H9 (cell line): ENCODE data around the gene TUFT1. TPM values are rescaled to one million over a fixed set of nuclear protein-coding genes. Genes with fewer than 3 reads are reported as not detected.
A peak's percentile ranks its signal among the peaks of the same experiment; 100 is the strongest.

ENCODE experiments used
- DNase-seq: peaks from one replicate; pipeline ENCODE4 v3.0.0-alpha.2; 2017
- H2AFZ ChIP-seq: one replicate; pipeline ENCODE4 v1.6.1; 2013; ENCODE audit warnings: mild to moderate bottlenecking, low read length, control low read depth, moderate library complexity
- H2AK5ac ChIP-seq: 2 replicates; pipeline ENCODE4 v1.6.1; 2013; ENCODE audit warnings: low read length, control low read depth, mixed read lengths; ENCODE audit not compliant: insufficient read length
- H2BK120ac ChIP-seq: one replicate; pipeline ENCODE4 v1.6.1; 2013; ENCODE audit warnings: low read depth, mild to moderate bottlenecking, low read length, control low read depth, inconsistent platforms; ENCODE audit not compliant: poor library complexity, severe bottlenecking
- H2BK12ac ChIP-seq: 2 replicates; pipeline ENCODE4 v1.6.1; 2013; ENCODE audit warnings: low read length, control low read depth, mixed read lengths, low read depth; ENCODE audit not compliant: insufficient read length
- H2BK15ac ChIP-seq: 2 replicates; pipeline ENCODE4 v1.6.1; 2013; ENCODE audit warnings: low read depth, low read length, control low read depth
- H2BK20ac ChIP-seq: one replicate; pipeline ENCODE4 v1.6.1; 2013; ENCODE audit warnings: low read depth, mild to moderate bottlenecking, low read length, control low read depth, inconsistent platforms; ENCODE audit not compliant: poor library complexity, severe bottlenecking
- H2BK5ac ChIP-seq: 2 replicates; pipeline ENCODE4 v1.6.1; 2013; ENCODE audit warnings: low read length, control low read depth, mixed read lengths; ENCODE audit not compliant: insufficient read length
- H3K14ac ChIP-seq: 2 replicates; pipeline ENCODE4 v1.6.1; 2013; ENCODE audit warnings: low read length, control low read depth; ENCODE audit not compliant: insufficient read depth
- H3K18ac ChIP-seq: 2 replicates; pipeline ENCODE4 v1.6.1; 2013; ENCODE audit warnings: low read depth, mild to moderate bottlenecking, mixed read lengths, low read length, control low read depth; ENCODE audit not compliant: insufficient read length
- H3K23ac ChIP-seq: 2 replicates; pipeline ENCODE4 v1.6.1; 2013; ENCODE audit warnings: low read length, control low read depth, mixed read lengths, low read depth; ENCODE audit not compliant: insufficient read length
- H3K23me2 ChIP-seq: 2 replicates; pipeline ENCODE4 v1.6.1; 2013; ENCODE audit warnings: low read depth, mild to moderate bottlenecking, mixed read lengths, low read length, control low read depth; ENCODE audit not compliant: insufficient read length, poor library complexity, severe bottlenecking
- H3K27ac ChIP-seq: 2 replicates; pipeline ENCODE4 v1.5.1; 2013; ENCODE audit warnings: low read length, control low read depth, mixed read lengths, low read depth; ENCODE audit not compliant: insufficient read length
- H3K27me3 ChIP-seq: 2 replicates; pipeline ENCODE4 v1.6.1; 2013; ENCODE audit warnings: low read length, control low read depth, inconsistent platforms; ENCODE audit not compliant: insufficient read depth
- H3K4ac ChIP-seq: 2 replicates; pipeline ENCODE4 v1.6.1; 2013; ENCODE audit warnings: low read depth, mild to moderate bottlenecking, control low read depth, inconsistent platforms, low read length, moderate library complexity
- H3K4me1 ChIP-seq: 2 replicates; pipeline ENCODE4 v1.6.1; 2013; ENCODE audit warnings: low read length, control low read depth, inconsistent platforms; ENCODE audit not compliant: insufficient read depth
- H3K4me2 ChIP-seq: 2 replicates; pipeline ENCODE4 v1.6.1; 2013; ENCODE audit warnings: low read length, control low read depth, mixed read lengths; ENCODE audit not compliant: insufficient read length, insufficient read depth
- H3K56ac ChIP-seq: 2 replicates; pipeline ENCODE4 v1.6.1; 2013; ENCODE audit warnings: low read depth, mild to moderate bottlenecking, mixed read lengths, low read length, control low read depth; ENCODE audit not compliant: insufficient read length
- H3K79me1 ChIP-seq: 2 replicates; pipeline ENCODE4 v1.6.1; 2013; ENCODE audit warnings: low read depth, mild to moderate bottlenecking, moderate library complexity, low read length, control low read depth, inconsistent platforms; ENCODE audit not compliant: insufficient read depth, poor library complexity, severe bottlenecking
- H3K79me2 ChIP-seq: 2 replicates; pipeline ENCODE4 v1.6.1; 2013; ENCODE audit warnings: low read length, control low read depth, inconsistent platforms; ENCODE audit not compliant: insufficient read depth
- H3K9ac ChIP-seq: 2 replicates; pipeline ENCODE4 v1.6.1; 2013; ENCODE audit warnings: low read length, control low read depth, mixed read lengths; ENCODE audit not compliant: insufficient read length; ENCODE audit errors: extremely low read depth
- H3K9me3 ChIP-seq: one replicate; pipeline ENCODE4 v1.6.1; 2013; ENCODE audit warnings: low read depth, low read length, inconsistent platforms; ENCODE audit not compliant: control insufficient read depth
- H3T11ph ChIP-seq: one replicate; pipeline ENCODE4 v1.6.1; 2013; ENCODE audit warnings: mild to moderate bottlenecking, low read length, control low read depth, inconsistent platforms
- H4K20me1 ChIP-seq: one replicate; pipeline ENCODE4 v1.6.1; 2013; ENCODE audit not compliant: control insufficient read depth, insufficient read length, insufficient read depth
- H4K5ac ChIP-seq: 2 replicates; pipeline ENCODE4 v1.6.1; 2013; ENCODE audit warnings: low read depth, mild to moderate bottlenecking, mixed read lengths, low read length, control low read depth; ENCODE audit not compliant: insufficient read length
- H4K8ac ChIP-seq: replicated peaks from 2 replicates; pipeline ENCODE4 v1.6.1; 2013; ENCODE audit warnings: low read length, control low read depth, mixed read lengths, low read depth; ENCODE audit not compliant: insufficient read length
- H4K91ac ChIP-seq: 2 replicates; pipeline ENCODE4 v1.6.1; 2013; ENCODE audit warnings: low read depth, mild to moderate bottlenecking, moderate library complexity, mixed read lengths, low read length, control low read depth; ENCODE audit not compliant: insufficient read length
- H3K27ac Mint-ChIP-seq, 3 experiments: 2 replicates in 2 of 3; 3 replicates in 1 of 3; pipeline ENCODE4 v1.8.0; 2020 to 2021; ENCODE audit warnings: mixed read lengths in 3 of 3, mild to moderate bottlenecking in 1 of 3, moderate library complexity in 1 of 3
- H3K27me3 Mint-ChIP-seq: 2 replicates; pipeline ENCODE4 v1.8.0; 2021; ENCODE audit warnings: low read depth, mild to moderate bottlenecking, moderate library complexity, mixed read lengths
- H3K36me3 Mint-ChIP-seq, 3 experiments: 2 replicates in 2 of 3; 3 replicates in 1 of 3; pipeline ENCODE4 v1.8.0; 2020 to 2021; ENCODE audit warnings: low read depth in 3 of 3, mixed read lengths in 3 of 3; ENCODE audit not compliant: insufficient read depth in 1 of 3
- H3K4me1 Mint-ChIP-seq, 2 experiments: 2 replicates each; pipeline ENCODE4 v1.8.0; 2020; ENCODE audit warnings: mixed read lengths in 2 of 2
- H3K4me3 Mint-ChIP-seq, 2 experiments: 2 replicates in 1 of 2; 3 replicates in 1 of 2; pipeline ENCODE4 v1.8.0; 2020 to 2021; ENCODE audit warnings: mild to moderate bottlenecking in 2 of 2, mixed read lengths in 2 of 2, moderate library complexity in 1 of 2
- H3K9me3 Mint-ChIP-seq, 2 experiments: 2 replicates in 1 of 2; 3 replicates in 1 of 2; pipeline ENCODE4 v1.8.0; 2020; ENCODE audit warnings: mild to moderate bottlenecking in 2 of 2, mixed read lengths in 2 of 2, moderate library complexity in 1 of 2
- WGBS: extraction: QIAGEN DNeasy Blood & Tissue Kit; methylation state at CpG from one replicate; pipeline ENCODE4 v1.1.7; 2013; ENCODE audit warnings: missing lambda C conversion rate, low lambda C conversion rate, mixed read lengths; ENCODE audit not compliant: insufficient read length; ENCODE audit errors: extremely low coverage; 5-methylcytosine and 5-hydroxymethylcytosine counted together
- total RNA-seq: library from RNA; stranded (reverse); gene quantifications from 2 replicates; pipeline ENCODE4 v1.2.1, GENCODE V29; 2021
- TF ChIP-seq, protein P1 (sequence below): fragments of 200-600 bp; sonication (generic); conservative IDR thresholded peaks from 3 replicates; pipeline ENCODE4 v1.8.0; 2021; ENCODE audit warnings: antibody characterized with exemption, mild to moderate bottlenecking

TUFT1 gene
- total RNA-seq, 1 experiment from 2014 or later = 6.2 TPM

DNA sequence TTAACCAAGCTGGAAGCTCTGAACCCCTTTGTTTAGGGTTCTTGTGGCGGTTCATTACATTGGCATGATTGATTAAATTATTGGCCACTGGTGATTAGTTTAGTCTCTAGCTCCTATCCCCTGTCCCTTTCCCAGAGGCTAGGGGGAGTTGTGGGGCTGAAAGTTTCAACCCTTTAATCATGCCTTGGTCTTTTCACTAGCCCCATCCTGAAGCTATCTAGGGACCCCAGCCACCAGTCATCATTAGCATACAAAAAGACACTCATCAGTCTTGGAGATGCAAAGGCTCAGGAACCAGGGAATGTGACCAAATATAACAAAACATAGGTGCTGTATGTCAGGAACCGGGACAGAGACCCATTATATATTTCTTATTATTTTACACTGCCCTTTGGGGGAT is 37.1 kb downstream of the TUFT1 start:
- Histone ChIP-seq H2BK15ac (no peak overlapping the region), H3K4me1 (no peaks in the 10 kb centered on the region), H4K20me1 (no peaks in the 10 kb centered on the region), H4K91ac (no peak overlapping the region), H3K23me2 (no peaks in the 10 kb centered on the region), H3K14ac (no peak overlapping the region), H2AFZ (no peak overlapping the region), H2AK5ac (no peak overlapping the region), H2BK20ac (no peak overlapping the region), H4K8ac (no peak overlapping the region), H3T11ph (no peak overlapping the region), H3K9me3 (no peaks in the 10 kb centered on the region), H3K4me2 (no peak overlapping the region), H3K79me1 (no peaks in the 10 kb centered on the region), H3K4ac (no peak overlapping the region), H3K56ac (no peak overlapping the region), H3K9ac (no peak overlapping the region), H3K79me2 (no peaks in the 10 kb centered on the region), H3K18ac (no peak overlapping the region), H3K27ac (no peak overlapping the region), H2BK120ac (no peak overlapping the region), H3K23ac (no peak overlapping the region), H2BK12ac (no peak overlapping the region), H4K5ac (no peak overlapping the region), H3K27me3 (no peaks in the 10 kb centered on the region), H2BK5ac (no peak overlapping the region)
- no peak overlapping the region for H3K4me3 Mint-ChIP-seq
- peaks cover 8 to 10% of the 10 kb centered on the region in 2 experiments for H3K4me1 Mint-ChIP-seq
- H3K36me3 Mint-ChIP-seq = peaks cover 8 to 57% (median 37%) of the 10 kb centered on the region in 3 experiments
- TF ChIP-seq, protein P1, sequence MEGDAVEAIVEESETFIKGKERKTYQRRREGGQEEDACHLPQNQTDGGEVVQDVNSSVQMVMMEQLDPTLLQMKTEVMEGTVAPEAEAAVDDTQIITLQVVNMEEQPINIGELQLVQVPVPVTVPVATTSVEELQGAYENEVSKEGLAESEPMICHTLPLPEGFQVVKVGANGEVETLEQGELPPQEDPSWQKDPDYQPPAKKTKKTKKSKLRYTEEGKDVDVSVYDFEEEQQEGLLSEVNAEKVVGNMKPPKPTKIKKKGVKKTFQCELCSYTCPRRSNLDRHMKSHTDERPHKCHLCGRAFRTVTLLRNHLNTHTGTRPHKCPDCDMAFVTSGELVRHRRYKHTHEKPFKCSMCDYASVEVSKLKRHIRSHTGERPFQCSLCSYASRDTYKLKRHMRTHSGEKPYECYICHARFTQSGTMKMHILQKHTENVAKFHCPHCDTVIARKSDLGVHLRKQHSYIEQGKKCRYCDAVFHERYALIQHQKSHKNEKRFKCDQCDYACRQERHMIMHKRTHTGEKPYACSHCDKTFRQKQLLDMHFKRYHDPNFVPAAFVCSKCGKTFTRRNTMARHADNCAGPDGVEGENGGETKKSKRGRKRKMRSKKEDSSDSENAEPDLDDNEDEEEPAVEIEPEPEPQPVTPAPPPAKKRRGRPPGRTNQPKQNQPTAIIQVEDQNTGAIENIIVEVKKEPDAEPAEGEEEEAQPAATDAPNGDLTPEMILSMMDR = 0 out of 3 replicates have a peak, but pooled peaks have one; percentile 13
- no peaks in the 10 kb centered on the region for H3K27me3 Mint-ChIP-seq
- DNase-seq = no peak
- no CpG with 5 or more reads among the region's 2 CpGs for WGBS
- peak overlapping the region in 1 of 3 experiments; percentile 46; a peak in 1 of 7 replicates for H3K27ac Mint-ChIP-seq
- no peaks in the 10 kb centered on the region for H3K9me3 Mint-ChIP-seq
